Prostate gland (tissue), 2 donors: ENCODE data around the gene ODF4.

Experiments
- POLR2A ChIP-seq: fragments of 450-650 bp; IDR thresholded peaks from one replicate; pipeline ENCODE4 v1.6.1; 2016; ENCODE audit warnings: antibody characterized with exemption, mild to moderate bottlenecking
- POLR2AphosphoS5 ChIP-seq: sonication (generic); formaldehyde crosslinking; IDR thresholded peaks from one replicate; pipeline ENCODE4 v1.6.1; 2017; ENCODE audit warnings: antibody characterized with exemption
- TF ChIP-seq, protein P1 (sequence below), 4 experiments: fragments of 200-600 bp in 2 of 4; fragments of 450-650 bp in 2 of 4; sonication (generic) in 2 of 4; IDR thresholded peaks; 1 replicate in 3 of 4; 2 replicates in 1 of 4; pipeline ENCODE4 v1.5.1; 2016 to 2019; ENCODE audit warnings: antibody characterized with exemption in 4 of 4, mild to moderate bottlenecking in 2 of 4, moderate library complexity in 2 of 4

DNA sequence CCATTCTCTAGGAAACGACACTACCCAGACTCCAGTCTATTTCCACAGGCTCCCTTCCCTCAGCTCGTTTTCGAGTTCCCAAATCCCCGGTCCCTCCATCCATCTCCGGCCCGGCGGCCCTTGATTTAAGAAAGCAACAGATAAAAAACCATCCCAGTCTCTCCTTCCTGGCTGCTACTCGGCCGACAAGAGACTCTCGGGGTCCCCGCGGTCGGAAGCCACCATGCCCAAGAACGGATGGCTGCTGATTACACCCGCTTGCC, 43.2 kb downstream of the ODF4 start:
- TF ChIP-seq POLR2AphosphoS5 (no peak), POLR2A (peak; percentile 47)
- TF ChIP-seq, protein P1, sequence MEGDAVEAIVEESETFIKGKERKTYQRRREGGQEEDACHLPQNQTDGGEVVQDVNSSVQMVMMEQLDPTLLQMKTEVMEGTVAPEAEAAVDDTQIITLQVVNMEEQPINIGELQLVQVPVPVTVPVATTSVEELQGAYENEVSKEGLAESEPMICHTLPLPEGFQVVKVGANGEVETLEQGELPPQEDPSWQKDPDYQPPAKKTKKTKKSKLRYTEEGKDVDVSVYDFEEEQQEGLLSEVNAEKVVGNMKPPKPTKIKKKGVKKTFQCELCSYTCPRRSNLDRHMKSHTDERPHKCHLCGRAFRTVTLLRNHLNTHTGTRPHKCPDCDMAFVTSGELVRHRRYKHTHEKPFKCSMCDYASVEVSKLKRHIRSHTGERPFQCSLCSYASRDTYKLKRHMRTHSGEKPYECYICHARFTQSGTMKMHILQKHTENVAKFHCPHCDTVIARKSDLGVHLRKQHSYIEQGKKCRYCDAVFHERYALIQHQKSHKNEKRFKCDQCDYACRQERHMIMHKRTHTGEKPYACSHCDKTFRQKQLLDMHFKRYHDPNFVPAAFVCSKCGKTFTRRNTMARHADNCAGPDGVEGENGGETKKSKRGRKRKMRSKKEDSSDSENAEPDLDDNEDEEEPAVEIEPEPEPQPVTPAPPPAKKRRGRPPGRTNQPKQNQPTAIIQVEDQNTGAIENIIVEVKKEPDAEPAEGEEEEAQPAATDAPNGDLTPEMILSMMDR (IDR thresholded peaks at IDR 0.05) = no peak
